HCT116 (cell line): ENCODE results near the gene C6orf132. TPM values are rescaled to one million over a fixed set of nuclear protein-coding genes. Genes with fewer than 3 reads are reported as not detected.

Experiments
- ATAC-seq: fragments of 200-7000 bp; cut with Tn5 transposase; 2 replicates; pipeline ENCODE4 v1.9.1; 2020; ENCODE audit warnings: mild to moderate bottlenecking, moderate library complexity
- BruUV-seq: library from RNA; stranded (reverse); fragments of 400-500 nt; replicated peaks from 2 replicates; lab custom pipeline; 2021; lab: Mats Ljungman, UMichigan
- CTCF ChIA-PET: fragments of 300-600 bp; sonication (Branson Sonifier 250); formaldehyde crosslinking; loops from one replicate; lab custom pipeline; 2021; ENCODE audit warnings: antibody characterized with exemption; lab: Charles Lee
- POLR2A ChIA-PET: fragments of 300-600, 350-600 bp; sonication (Branson Sonifier 250); formaldehyde crosslinking; loops from one replicate; lab custom pipeline; 2021; ENCODE audit warnings: antibody characterized with exemption; lab: Charles Lee
- RAD21 ChIA-PET, 2 experiments: fragments of 300-600 bp; sonication (Branson Sonifier 250); formaldehyde crosslinking; loops; one replicate each; lab custom pipeline; 2023; ENCODE audit warnings: low total read pairs in 2 of 2; ENCODE audit not compliant: uncharacterized antibody in 2 of 2, unreplicated experiment in 2 of 2, low non-redundant PET in 1 of 2; lab: Charles Lee
- DNase-seq: peaks from one replicate; pipeline ENCODE4 v3.0.0-alpha.2; 2010; ENCODE audit warnings: low read depth, low spot score
- H2AFZ ChIP-seq: fragments of 200-600 bp; shearing (Covaris generic), sonication (generic); 2 replicates; pipeline ENCODE4 v1.6.1; 2017; ENCODE audit warnings: low read depth, mixed run types, mixed read lengths, antibody characterized with exemption, low read length; ENCODE audit not compliant: poor library complexity, severe bottlenecking
- H3K27ac ChIP-seq: 2 replicates; pipeline ENCODE4 v1.5.1; 2012; ENCODE audit warnings: low read depth, low read length
- H3K27me3 ChIP-seq: fragments of 200-600 bp; sonication (generic); 2 replicates; pipeline ENCODE4 v1.6.1; 2016; ENCODE audit warnings: mixed run types, low read length, mixed read lengths; ENCODE audit not compliant: insufficient read depth
- H3K36me3 ChIP-seq, 2 experiments: fragments of 200-500 bp in 1 of 2; fragments of 200-600 bp in 1 of 2; sonication (Bioruptor generic) in 1 of 2; sonication (generic) in 1 of 2; 2 replicates each; pipeline versions ENCODE4 v1.5.1 to v1.6.1; 2014 to 2016; ENCODE audit warnings: low read length in 2 of 2, inconsistent platforms in 1 of 2, mixed read lengths in 1 of 2, mixed run types in 1 of 2; ENCODE audit not compliant: insufficient read depth in 2 of 2, control insufficient read depth in 1 of 2
- H3K4me1 ChIP-seq, 2 experiments: fragments of 200-600 bp in 1 of 2; sonication (generic) in 1 of 2; 2 replicates each; pipeline versions ENCODE4 v1.5.1 to v1.6.1; 2012 to 2017; ENCODE audit warnings: low read length in 2 of 2, inconsistent platforms in 1 of 2, mild to moderate bottlenecking in 1 of 2, mixed read lengths in 1 of 2, mixed run types in 1 of 2, moderate library complexity in 1 of 2; ENCODE audit not compliant: insufficient read depth in 2 of 2, control insufficient read depth in 1 of 2
- H3K4me2 ChIP-seq: fragments of 200-600 bp; sonication (generic); 2 replicates; pipeline ENCODE4 v1.6.1; 2017; ENCODE audit warnings: mixed run types, low read length, mixed read lengths
- H3K4me3 ChIP-seq, 2 experiments: fragments of 200-600 bp in 1 of 2; sonication (generic) in 1 of 2; replicated peaks in 1 of 2; 2 replicates each; pipeline ENCODE4 v1.5.1; 2011 to 2016; ENCODE audit warnings: low read length in 2 of 2, control low read depth in 1 of 2, low read depth in 1 of 2, mild to moderate bottlenecking in 1 of 2, mixed read lengths in 1 of 2, mixed run types in 1 of 2
- H3K79me2 ChIP-seq: fragments of 200-600 bp; sonication (generic); 2 replicates; pipeline ENCODE4 v1.6.1; 2017; ENCODE audit warnings: mild to moderate bottlenecking, mixed run types, low read length, moderate library complexity, mixed read lengths; ENCODE audit not compliant: insufficient read depth
- H3K9ac ChIP-seq: fragments of 200-600 bp; sonication (generic); 2 replicates; pipeline ENCODE4 v1.6.1; 2016; ENCODE audit warnings: low read length, mixed read lengths
- H3K9me2 ChIP-seq: fragments of 200-600 bp; sonication (generic), shearing (Covaris generic); 2 replicates; pipeline ENCODE4 v1.6.1; 2017; ENCODE audit warnings: mixed run types, mild to moderate bottlenecking, moderate library complexity; ENCODE audit not compliant: insufficient read depth
- H3K9me3 ChIP-seq, 2 experiments: fragments of 200-500 bp in 1 of 2; fragments of 200-600 bp in 1 of 2; sonication (Bioruptor generic) in 1 of 2; sonication (generic) in 1 of 2; 2 replicates each; pipeline ENCODE4 v1.6.1; 2014 to 2017; ENCODE audit warnings: low read length in 2 of 2, mixed read lengths in 2 of 2, inconsistent platforms in 1 of 2, low read depth in 1 of 2, mild to moderate bottlenecking in 1 of 2, mixed run types in 1 of 2, moderate library complexity in 1 of 2; ENCODE audit not compliant: control insufficient read depth in 1 of 2, insufficient read depth in 1 of 2
- H4K20me1 ChIP-seq: fragments of 200-600 bp; sonication (generic), shearing (Covaris generic); 2 replicates; pipeline ENCODE4 v1.6.1; 2017; ENCODE audit warnings: mixed run types, mild to moderate bottlenecking, moderate library complexity; ENCODE audit not compliant: insufficient read depth
- EZH2 ChIP-seq: fragments of 200-600 bp; sonication (generic); IDR thresholded peaks from 2 replicates; pipeline ENCODE4 v1.6.1; 2017; ENCODE audit warnings: antibody characterized with exemption, mixed run types
- JUND ChIP-seq: IDR thresholded peaks from 2 replicates; pipeline ENCODE4 v1.6.1; 2012
- POLR2A ChIP-seq: IDR thresholded peaks from 2 replicates; pipeline ENCODE4 v1.7.0; 2011; ENCODE audit warnings: borderline replicate concordance; ENCODE audit not compliant: insufficient read depth, insufficient read length; ENCODE audit errors: extremely low read depth
- SRF ChIP-seq: IDR thresholded peaks from 2 replicates; pipeline ENCODE4 v1.6.1; 2012; ENCODE audit warnings: low read depth
- TCF7L2 ChIP-seq: IDR thresholded peaks from 2 replicates; pipeline ENCODE4 v1.7.0; 2011; ENCODE audit warnings: borderline replicate concordance, inconsistent platforms; ENCODE audit not compliant: insufficient read depth, insufficient read length; ENCODE audit errors: extremely low read depth
- YY1 ChIP-seq: IDR thresholded peaks from 2 replicates; pipeline ENCODE4 v1.6.1; 2011; ENCODE audit warnings: low read length, low read depth, moderate library complexity, mild to moderate bottlenecking; ENCODE audit not compliant: insufficient replicate concordance; ENCODE audit errors: extremely low read depth
- ZFX ChIP-seq: fragments of 450-650 bp; IDR thresholded peaks from 2 replicates; pipeline ENCODE4 v1.6.1; 2017
- intact Hi-C: fragments of 100-400 bp; cut with micrococcal nuclease; formaldehyde crosslinking; loops from 2 replicates; pipeline ENCODE4 v1.10.0; 2022
- total RNA-seq: library from RNA; stranded (reverse); gene quantifications from one replicate; pipeline ENCODE4 v1.2.1, GENCODE V29; 2021; ENCODE audit not compliant: unreplicated experiment
- TF ChIP-seq, protein P1 (sequence below): IDR thresholded peaks from 2 replicates; pipeline ENCODE4 v1.6.1; 2011; ENCODE audit warnings: mild to moderate bottlenecking, low read length, moderate library complexity; ENCODE audit not compliant: insufficient replicate concordance; ENCODE audit errors: extremely low read depth
- TF ChIP-seq, protein P2 (sequence below): IDR thresholded peaks from 2 replicates; pipeline ENCODE4 v1.6.1; 2012
- TF ChIP-seq, protein P3 (sequence below), 3 experiments: fragments of 200-600 bp in 1 of 3; sonication (generic) in 1 of 3; IDR thresholded peaks in 2 of 3; conservative IDR thresholded peaks in 1 of 3; 2 replicates each; pipeline ENCODE4 v1.5.1; 2012 to 2017; ENCODE audit warnings: low read depth in 2 of 3, low read length in 2 of 3, antibody characterized with exemption in 1 of 3, borderline replicate concordance in 1 of 3, control low read depth in 1 of 3, mild to moderate bottlenecking in 1 of 3, mixed read lengths in 1 of 3, mixed run types in 1 of 3, moderate library complexity in 1 of 3; ENCODE audit not compliant: insufficient read depth in 1 of 3

C6orf132 gene
- total RNA-seq, 1 experiment from 2014 or later, result 18.9 TPM

DNA sequence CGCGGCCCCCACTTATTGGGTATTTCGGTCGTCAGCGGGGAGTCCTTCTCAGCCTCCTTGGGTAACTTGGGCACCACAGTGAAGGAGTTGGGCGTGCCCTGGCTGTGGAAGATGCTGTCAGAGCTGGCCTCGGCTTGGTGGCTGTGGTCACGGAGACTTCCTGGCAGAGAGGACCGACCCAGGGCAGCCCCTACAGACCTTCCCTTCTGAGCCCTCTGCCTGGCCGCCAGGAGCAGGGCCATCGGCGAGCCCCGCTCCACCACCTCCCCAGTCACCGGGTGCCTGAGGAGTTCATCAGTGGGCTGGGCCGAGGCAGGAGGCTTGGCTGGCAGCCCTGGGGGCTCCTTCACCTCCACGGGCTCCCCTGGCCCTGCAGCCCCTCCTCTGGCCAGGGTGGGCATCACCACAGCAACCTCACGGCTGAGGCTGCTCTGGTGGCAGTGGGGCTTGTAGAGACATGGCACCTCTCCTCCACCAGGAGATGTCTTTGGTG, 37.2 kb downstream of the C6orf132 start:
- no peak for DNase-seq
- no peak overlapping the region for H3K4me3 ChIP-seq
- CTCF ChIA-PET, result no interaction called here
- TF ChIP-seq, protein P1, sequence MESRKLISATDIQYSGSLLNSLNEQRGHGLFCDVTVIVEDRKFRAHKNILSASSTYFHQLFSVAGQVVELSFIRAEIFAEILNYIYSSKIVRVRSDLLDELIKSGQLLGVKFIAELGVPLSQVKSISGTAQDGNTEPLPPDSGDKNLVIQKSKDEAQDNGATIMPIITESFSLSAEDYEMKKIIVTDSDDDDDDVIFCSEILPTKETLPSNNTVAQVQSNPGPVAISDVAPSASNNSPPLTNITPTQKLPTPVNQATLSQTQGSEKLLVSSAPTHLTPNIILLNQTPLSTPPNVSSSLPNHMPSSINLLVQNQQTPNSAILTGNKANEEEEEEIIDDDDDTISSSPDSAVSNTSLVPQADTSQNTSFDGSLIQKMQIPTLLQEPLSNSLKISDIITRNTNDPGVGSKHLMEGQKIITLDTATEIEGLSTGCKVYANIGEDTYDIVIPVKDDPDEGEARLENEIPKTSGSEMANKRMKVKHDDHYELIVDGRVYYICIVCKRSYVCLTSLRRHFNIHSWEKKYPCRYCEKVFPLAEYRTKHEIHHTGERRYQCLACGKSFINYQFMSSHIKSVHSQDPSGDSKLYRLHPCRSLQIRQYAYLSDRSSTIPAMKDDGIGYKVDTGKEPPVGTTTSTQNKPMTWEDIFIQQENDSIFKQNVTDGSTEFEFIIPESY, result no peak
- TF ChIP-seq, protein P2, sequence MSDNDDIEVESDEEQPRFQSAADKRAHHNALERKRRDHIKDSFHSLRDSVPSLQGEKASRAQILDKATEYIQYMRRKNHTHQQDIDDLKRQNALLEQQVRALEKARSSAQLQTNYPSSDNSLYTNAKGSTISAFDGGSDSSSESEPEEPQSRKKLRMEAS, result no peak
- TF ChIP-seq JUND, result no peak
- no peak for TF ChIP-seq TCF7L2
- TF ChIP-seq EZH2, result no peak
- TF ChIP-seq, all 23 proteins: peak for 0
- Histone ChIP-seq H3K4me2 (no peak overlapping the region), H2AFZ (no peak overlapping the region), H3K4me1 (peaks cover 17 to 30% of the 10 kb centered on the region in 2 experiments), H3K79me2 (no peaks in the 10 kb centered on the region), H3K9me3 (no peaks in the 10 kb centered on the region), H3K27ac (no peak overlapping the region), H3K9ac (no peak overlapping the region), H4K20me1 (no peaks in the 10 kb centered on the region), H3K9me2 (no peaks in the 10 kb centered on the region), H3K27me3 (no peaks in the 10 kb centered on the region), H3K36me3 (peaks cover 3 to 12% of the 10 kb centered on the region in 2 experiments; a peak in 2 of 4 replicates)
- no peak for ATAC-seq
- BruUV-seq, result no TSS peak
- intact Hi-C loops, result no loop called here
- RAD21 ChIA-PET, result no interaction called here
- POLR2A ChIA-PET, result no interaction called here

DNA sequence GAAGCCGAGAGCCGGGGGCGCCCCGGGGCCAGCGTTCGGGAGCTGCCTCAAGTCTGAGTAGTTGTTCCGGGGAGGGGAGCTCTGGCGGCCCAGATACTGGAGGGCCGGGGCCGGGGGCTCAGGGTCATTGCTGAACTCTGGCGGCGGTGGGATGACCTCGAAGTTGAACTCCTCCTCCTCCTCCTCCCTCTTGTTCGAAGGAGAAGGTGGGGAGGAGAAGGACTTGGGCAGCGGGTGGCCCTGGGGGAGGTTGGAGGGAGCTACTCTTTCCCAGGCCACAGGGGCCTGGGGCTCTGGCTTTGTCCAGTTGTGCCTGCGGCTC, 37.7 kb downstream of the C6orf132 start:
- H3K9me3 ChIP-seq, result no peaks in the 10 kb centered on the region
- no peaks in the 10 kb centered on the region for H3K27me3 ChIP-seq
- ATAC-seq, result no peak
- H3K27ac ChIP-seq, result no peak overlapping the region
- ChIA-PET CTCF (no interaction called here), POLR2A (no interaction called here), RAD21 (no interaction called here)
- H3K79me2 ChIP-seq, result no peaks in the 10 kb centered on the region
- no peaks in the 10 kb centered on the region for H4K20me1 ChIP-seq
- no peak overlapping the region for H2AFZ ChIP-seq
- no peak overlapping the region for H3K4me2 ChIP-seq
- TF ChIP-seq POLR2A (no peak), ZFX (no peak), SRF (no peak), YY1 (no peak)
- TF ChIP-seq, protein P3, sequence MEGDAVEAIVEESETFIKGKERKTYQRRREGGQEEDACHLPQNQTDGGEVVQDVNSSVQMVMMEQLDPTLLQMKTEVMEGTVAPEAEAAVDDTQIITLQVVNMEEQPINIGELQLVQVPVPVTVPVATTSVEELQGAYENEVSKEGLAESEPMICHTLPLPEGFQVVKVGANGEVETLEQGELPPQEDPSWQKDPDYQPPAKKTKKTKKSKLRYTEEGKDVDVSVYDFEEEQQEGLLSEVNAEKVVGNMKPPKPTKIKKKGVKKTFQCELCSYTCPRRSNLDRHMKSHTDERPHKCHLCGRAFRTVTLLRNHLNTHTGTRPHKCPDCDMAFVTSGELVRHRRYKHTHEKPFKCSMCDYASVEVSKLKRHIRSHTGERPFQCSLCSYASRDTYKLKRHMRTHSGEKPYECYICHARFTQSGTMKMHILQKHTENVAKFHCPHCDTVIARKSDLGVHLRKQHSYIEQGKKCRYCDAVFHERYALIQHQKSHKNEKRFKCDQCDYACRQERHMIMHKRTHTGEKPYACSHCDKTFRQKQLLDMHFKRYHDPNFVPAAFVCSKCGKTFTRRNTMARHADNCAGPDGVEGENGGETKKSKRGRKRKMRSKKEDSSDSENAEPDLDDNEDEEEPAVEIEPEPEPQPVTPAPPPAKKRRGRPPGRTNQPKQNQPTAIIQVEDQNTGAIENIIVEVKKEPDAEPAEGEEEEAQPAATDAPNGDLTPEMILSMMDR (IDR thresholded peaks at IDR 0.05 in 2 of 3, conservative IDR thresholded peaks at IDR 0.05 in 1 of 3; ENCODE audit: borderline replicate concordance in 1 of 3, insufficient read depth in 1 of 3, low read depth in 2 of 3, low read length in 2 of 3), result no peak
- intact Hi-C loops, result loop anchor here (5.0 kb wide), 1 partner anchor 38 kb away; the partner anchor contains the start of gene C6orf132
- no peak overlapping the region for H3K9ac ChIP-seq
- peaks cover 21 to 35% of the 10 kb centered on the region in 2 experiments for H3K4me1 ChIP-seq
- no peak overlapping the region for H3K4me3 ChIP-seq
- peaks cover 3 to 11% of the 10 kb centered on the region in 2 experiments; a peak in 2 of 4 replicates for H3K36me3 ChIP-seq
- DNase-seq, result no peak
- no TSS peak for BruUV-seq
- no peaks in the 10 kb centered on the region for H3K9me2 ChIP-seq
